HG02763 (cell line): ENCODE results near the gene BPIFB4.

Source experiments
- ATAC-seq: cut with Tn5 transposase; IDR thresholded peaks from one replicate; pipeline ENCODE4 v1.9.1; 2021; ENCODE audit warnings: mild to moderate bottlenecking, moderate library complexity; ENCODE audit not compliant: unreplicated experiment

Gene BPIFB4

DNA sequence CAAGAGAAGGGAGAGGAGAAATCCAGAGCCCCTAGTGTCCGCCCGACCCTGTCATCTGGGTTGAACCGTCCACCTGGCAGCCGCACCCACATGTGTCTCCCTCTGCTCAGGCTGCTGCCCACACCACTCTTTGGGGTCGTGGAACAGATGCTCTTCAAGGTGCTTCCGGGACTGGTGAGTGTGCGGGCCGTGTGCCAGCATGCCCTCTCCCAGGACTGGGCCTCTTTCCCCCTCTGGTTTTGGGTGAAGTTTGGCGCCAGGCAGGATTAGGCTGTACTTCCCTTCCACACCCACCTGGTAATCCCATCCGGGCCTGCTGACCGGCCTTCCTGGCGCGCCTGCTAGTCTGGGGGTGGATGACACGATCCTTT, 17.8 kb upstream of the BPIFB4 start:
- ATAC-seq: no peak

DNA sequence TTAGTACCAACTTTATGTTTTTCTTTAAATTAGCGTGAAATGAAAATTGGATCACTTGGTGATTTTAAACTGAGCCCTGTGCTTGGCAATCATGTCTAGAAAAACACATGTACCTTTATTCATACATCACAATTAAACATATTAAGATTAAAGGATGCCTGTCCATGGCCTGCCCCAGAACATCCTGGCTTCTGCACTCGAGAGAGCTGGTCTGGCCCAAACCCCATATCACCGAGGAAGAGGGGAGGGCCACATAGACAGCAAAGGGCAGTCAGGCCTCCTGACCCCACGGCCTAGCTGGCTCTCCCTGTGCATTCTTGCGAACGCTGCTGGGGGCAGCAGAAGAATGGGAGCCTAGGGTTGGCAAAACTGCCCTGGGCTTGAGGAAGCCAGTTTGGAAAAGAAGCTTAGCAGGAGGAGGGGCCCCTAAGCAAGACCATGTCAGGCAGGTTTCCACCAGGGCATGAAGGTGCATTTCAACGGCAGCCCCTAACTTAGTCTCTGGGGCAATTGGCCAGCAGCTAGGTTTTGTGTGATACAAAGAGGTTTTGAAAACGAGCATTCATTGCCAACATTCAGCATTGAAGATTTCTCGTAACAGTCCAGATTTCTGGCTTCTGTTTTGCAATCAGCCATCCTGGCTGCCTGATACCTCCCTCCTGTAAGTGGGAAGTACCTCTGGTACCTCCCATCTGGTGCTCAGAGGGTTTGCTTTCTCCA, 17.2 kb upstream of the BPIFB4 start:
- no peak for ATAC-seq

DNA sequence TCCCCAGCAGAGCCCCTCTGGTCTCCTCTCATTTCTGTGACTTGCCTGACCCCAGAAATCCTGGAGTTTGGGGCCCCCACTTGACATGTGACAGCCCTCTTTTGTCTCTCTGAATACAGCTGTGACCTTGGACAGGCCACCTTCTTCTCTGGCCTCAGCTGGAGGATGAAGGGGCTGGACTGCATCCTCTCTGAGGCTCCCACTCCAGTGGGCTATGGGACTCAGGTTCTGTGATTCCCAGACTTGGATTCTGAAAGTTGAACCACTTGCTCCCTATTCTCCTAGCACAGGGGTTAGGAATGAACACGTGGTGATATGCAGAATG, 16.7 kb upstream of the BPIFB4 start:
- ATAC-seq: no peak

DNA sequence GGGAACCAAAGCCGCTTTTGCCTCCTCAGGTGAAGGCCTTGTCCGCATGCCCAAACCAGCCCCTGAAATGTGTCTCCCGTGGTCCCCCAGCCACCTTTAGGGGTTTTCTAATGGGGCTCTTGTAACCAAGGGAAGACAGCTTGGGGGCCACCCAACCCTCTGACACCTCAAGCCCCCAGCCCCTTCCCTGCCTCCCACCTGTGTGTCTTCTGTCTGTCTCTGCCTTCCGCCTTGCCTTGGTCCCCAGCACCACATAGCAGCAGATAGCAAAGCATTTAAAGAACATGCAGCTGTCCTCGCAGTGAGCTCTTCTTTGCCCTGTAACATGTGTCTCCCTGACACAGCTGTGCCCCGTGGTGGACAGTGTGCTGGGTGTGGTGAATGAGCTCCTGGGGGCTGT, 16.2 kb upstream of the BPIFB4 start:
- no peak for ATAC-seq

DNA sequence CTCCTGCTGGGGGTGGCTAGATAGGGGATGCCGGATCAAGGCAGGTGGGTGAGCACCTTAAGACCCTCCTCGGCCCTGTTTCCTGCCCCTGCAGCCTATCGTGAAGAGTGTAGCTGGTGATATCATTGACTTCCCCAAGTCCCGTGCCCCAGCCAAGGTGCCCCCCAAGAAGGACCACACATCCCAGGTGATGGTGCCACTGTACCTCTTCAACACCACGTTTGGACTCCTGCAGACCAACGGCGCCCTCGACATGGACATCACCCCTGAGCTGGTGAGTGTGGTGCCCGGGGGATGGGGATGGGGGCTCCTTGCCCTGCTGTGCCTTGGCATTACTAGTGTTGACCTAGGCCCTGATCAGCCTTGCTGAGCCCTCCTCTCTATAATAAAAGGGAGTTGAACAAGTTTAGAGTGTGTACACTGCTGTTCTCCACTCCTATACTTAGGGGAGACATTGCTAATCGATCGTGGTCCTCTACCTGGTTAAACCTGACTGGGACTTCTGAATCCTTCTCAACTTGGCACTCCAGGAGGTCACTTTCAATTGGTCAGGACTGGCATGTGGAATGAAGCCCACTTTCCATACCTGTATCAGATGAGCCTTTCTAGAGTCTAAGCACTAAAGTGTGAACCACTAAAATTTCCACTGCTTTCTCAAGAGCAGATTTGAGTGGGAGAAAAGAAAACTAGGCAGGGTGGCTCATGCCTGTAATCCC, 14.7 kb upstream of the BPIFB4 start:
- ATAC-seq: no peak

DNA sequence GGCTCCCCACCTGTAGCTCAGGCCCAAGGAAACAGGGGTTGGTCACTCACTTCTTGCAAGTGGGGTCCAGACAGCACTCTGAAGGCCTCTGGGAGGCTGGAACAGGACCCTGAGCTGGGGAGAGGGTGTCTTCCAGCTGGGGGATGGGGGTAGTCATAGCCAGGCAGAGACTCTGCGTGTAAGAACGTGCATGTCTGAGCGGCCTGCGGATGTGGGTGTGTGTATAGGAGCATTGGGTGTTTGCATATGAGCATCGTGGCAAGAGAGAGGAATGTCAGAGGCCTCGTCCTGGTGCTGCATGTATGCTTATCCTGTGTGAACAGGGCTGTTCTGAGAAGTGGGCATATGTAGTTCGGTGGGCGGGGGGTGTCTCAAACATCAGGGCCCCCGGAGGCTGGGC, 13.7 kb upstream of the BPIFB4 start:
- no peak for ATAC-seq

DNA sequence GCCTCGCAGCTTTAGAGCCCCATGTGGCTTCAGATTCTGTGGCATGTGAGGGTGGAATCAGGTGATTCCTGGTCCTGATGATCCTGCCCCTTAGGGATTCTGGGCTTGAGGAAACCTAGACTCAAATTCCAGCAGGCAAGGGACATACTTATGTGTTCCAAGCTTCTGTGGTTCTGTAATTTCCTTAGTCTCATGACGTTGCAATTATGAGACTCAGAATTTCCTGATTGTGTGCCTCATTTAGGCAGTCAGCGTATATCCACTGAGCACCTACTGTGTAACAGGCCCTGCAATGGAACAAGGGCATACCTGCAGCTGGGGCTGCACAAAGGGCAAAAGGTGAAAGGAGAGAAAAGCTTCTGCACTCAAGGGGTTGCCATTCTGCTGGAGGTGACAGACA, 11.6 kb upstream of the BPIFB4 start:
- ATAC-seq: no peak

DNA sequence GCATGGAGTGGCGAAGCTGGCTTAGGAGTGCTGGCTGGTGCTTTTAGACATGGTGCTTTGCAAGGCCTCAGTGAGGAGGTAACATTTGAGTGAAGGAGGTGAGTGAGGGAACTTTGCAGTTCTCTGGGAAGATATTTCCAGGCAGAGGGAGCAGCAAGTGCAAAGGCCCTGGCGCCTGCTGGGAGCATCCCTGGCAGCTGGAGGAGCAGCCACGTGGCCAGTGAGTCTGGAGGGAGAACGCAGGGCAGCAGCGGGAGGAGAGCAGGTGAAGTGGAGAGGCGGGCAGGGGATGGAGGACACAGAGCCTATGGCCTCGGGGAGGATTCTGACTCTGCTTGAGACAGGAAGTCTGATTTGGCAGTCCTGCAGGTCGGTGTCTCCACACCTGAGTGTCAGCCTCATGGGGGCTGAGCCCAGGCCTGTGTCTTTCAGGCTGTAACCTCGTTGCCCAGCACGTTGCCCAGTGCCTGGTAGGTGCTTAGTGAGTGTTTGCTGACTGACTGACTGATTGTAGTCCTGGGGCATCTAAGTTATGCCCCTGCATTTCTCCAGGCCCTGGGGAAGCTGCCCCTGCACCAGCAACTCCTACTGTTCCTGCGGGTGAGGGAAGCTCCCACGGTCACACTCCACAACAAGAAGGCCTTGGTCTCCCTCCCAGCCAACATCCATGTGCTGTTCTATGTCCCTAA, 11.0 kb upstream of the BPIFB4 start:
- ATAC-seq: no peak

DNA sequence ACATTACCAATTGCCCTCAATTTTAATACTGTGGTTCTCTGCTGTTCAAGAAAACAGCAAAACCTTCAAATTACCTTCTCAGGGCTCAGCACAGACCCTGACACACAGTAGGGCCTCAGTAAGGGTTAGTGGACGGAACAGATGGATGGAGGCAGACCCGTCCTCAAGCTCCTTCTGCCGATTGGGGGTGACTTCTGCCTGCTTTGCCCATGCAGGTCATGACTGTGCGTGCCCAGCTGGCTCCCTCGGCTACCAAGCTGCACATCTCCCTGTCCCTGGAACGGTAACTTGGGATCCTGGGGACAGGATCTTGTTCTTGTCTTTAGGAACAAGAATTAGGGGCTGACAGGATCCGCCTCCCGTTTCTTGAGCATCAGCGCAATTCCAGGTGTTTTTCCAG, 9.8 kb upstream of the BPIFB4 start:
- no peak for ATAC-seq

DNA sequence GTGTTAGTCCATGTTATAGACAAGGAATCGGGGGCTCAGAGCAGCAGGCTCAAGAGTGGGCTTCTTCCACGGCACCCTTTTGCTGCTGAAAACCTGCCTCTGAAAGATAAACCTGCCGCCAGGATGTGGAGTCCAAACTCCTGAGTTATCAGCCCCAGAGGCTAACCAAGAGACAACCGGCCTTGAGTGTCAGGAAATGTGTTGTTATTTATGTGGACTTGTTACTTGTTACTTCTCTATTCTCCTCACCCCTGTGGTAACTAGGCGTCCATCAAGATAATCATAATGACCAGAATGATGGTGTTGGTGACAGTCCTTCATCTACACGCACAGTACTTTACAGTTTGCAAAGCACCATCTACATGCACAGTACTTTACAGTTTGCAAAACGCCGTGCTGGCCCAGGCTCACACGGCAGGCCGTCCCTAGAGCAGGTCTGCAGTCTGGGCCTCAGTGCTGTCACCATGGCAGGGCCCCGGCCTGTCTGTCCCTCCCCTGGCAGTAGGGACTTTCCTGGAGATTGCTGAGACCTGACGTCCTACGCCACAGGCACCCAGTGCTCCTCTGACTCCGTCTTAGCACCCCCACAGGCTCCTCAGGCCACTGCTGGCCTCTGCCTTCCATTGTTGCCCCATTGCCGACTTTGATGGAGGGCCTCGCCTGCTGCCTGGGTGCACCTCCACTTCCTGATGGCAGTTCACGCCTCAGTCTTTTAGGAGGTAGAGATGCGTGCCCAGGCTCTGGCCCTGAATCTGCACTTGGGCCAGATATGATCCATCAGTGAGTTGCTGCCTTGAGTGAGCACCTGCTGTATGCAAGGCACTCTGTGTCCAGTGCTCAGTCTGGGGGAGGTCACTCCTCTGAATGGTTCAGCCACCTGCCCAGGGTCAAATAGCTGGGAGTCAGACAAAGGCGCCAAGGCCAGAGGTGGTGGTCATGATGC, 9.1 kb upstream of the BPIFB4 start:
- no peak for ATAC-seq

DNA sequence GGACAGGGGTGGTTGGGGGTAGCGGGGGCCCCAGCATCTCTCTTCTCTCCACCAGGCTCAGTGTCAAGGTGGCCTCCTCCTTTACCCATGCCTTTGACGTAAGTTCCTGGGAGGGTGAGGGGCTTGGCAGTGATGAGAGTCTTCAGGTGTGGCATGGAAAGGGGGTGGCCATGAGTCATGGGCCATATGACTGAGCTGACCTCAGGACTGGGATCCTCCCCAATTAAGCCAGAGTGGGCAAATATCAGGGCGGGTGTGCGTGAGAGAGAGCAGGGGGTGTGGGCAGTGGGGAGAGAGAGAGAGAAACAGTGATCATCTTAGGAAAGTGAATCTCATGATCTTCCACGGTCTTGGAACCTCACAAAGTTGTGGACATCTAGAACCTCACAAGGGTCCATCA, 8.2 kb upstream of the BPIFB4 start:
- ATAC-seq: no peak

DNA sequence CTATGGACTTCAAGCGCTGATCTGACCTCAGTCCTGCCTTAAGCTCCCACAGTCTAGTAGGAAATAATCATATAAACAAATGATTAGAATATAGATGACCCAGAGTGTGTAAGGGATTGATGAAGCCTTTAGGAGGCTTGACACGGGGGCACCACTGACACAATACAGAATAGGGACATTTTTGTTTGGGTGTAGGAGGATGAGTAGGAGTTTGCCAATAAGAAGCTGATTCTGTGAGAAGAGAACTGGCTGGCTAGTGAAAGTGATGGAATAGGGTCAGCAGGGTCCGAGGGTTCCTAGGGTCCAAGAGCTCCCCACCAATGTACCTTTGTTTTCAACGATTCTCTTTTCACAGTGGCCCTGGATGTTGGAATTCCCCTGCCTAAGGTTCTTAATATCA, 7.1 kb upstream of the BPIFB4 start:
- no peak for ATAC-seq

DNA sequence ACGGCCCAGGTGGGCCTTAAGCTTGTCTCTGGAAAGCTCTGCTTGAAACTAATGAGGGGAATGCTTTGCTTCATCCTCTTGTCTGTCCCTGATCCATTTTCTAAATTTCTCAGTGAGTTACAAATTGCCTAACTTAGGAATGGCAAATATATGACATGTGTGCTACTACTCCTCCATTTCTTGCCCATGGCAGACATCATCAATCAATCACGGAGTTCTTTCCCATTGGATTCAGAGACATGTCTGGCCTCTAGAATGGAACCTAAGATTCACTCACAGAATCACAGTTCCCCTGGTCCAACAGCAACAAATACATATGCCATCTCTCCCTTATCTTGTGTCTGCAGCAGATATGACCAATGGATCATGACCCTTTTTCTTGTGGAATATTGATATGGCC, 6.6 kb upstream of the BPIFB4 start:
- ATAC-seq: no peak

DNA sequence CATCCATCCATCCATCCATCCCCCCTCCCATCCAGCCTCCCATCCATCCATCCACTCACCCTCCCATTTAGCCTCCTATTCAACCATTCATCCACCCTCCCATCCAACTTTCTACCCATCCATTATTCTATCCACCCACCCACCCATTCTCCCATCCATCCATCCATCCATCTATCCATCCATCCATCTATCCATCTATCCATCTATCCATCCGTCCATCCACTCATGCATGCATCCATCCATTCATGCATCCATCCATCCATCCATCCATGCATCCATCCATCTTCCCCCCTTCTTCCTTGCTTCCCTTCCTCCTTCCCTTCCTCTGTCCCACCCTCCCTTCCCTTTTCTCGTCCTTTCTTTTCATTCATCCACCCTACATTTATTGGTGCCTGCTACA, 4.8 kb upstream of the BPIFB4 start:
- no peak for ATAC-seq

DNA sequence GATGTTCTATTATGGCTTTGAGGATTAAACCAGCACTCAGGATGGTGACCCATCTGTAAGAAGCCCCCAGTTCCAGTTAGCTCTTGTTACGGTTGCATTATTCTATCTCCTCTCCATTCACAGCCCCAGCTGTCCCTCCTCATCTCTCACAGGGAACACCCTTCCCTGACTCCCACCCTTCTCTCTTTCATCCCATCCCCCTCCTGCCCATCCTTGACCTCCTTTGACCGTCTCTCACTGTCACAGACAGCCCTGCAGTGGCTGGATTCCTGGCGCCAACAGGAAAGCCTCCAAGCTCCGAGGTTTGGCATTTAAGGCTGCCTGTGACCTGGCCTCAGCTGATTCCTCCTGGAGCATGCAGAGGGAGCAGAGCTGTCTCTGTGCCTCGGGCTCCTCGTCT, 4.2 kb upstream of the BPIFB4 start:
- ATAC-seq: no peak

DNA sequence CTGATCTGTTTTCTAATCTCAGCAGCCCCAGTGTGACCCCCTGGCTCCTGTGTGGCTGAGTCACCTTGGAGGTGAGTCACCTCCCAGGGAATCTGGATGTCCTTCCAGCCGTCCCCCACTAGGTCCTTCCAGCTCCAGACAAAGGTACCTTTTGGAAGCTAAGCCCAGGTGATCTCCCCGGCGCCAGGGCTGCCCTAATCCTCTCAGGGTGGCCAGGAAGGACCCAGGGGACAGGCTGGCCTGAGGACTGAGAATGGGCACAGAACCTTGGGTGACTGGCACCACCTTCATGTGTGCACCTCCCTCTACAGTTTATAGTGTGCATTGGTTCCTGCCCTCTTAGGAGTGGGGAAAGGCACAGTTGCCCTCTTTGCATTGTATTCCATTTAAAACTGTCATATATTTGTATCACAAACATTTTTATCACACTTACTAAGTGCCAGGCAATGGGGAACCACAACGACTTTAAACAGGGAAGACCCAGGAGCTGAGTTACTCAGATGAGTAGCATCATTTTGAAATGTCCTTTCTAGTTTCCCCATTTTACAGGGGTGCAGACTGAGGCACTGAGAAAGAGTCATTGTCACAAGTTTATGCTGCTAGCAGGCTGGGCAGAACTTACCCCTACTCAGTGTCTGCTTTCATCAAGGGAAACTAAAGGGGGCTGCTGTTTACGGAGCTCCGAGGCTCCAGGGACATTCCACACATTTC, 2.6 kb upstream of the BPIFB4 start:
- ATAC-seq: no peak

DNA sequence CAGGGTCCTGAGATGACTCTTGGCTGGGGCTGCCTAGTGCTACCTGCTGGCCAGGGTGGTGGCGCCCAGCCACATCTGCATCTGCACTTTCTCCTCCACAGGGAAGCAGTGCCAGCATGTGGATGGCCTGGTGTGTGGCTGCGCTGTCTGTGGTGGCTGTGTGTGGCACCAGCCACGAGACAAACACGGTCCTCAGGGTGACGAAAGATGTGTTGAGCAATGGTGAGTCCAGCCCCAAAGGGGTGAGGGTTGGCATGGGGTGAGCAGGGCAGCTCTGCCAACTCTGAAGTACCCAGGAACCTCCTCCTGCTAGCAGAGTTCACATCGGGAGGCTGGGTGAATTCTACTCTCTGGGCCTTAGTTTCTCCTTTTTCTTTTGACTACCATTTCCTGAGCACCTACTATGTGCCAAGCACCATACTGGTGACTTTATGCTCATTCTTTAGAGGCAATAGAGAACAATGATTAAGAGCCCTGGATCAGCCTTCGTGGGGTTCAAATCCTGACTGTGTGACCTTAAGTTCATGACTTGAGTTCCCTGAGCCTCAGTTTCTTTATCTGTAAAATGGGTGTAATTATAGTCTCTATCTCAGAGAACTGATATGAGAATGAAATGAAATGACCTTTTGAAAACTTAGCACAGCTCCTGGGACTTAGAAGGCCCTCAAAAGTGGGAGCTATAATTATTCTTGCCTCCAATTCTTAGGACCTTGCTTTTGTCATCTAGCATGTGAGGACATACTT, 2.1 kb downstream of the BPIFB4 start:
- ATAC-seq: no peak

DNA sequence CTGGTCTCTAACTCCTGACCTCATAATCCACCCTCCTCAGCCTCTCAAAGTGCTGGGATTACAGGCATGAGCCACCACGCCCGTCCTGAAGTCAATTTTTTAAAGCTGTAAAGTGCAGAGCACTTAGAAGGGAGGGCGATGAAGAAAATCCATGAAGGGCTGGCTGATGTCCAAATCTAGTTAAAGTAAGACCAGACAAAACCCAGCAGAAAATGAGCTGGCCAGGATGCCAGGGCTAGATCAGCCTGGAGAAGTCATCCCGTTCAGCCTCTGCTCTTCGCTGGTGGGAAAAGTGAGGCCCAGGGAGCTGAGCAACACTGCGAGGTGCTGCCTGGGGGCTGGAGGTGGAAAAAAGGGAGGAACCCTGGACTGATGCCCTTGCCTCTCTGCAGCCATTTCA, 3.1 kb downstream of the BPIFB4 start:
- no peak for ATAC-seq

DNA sequence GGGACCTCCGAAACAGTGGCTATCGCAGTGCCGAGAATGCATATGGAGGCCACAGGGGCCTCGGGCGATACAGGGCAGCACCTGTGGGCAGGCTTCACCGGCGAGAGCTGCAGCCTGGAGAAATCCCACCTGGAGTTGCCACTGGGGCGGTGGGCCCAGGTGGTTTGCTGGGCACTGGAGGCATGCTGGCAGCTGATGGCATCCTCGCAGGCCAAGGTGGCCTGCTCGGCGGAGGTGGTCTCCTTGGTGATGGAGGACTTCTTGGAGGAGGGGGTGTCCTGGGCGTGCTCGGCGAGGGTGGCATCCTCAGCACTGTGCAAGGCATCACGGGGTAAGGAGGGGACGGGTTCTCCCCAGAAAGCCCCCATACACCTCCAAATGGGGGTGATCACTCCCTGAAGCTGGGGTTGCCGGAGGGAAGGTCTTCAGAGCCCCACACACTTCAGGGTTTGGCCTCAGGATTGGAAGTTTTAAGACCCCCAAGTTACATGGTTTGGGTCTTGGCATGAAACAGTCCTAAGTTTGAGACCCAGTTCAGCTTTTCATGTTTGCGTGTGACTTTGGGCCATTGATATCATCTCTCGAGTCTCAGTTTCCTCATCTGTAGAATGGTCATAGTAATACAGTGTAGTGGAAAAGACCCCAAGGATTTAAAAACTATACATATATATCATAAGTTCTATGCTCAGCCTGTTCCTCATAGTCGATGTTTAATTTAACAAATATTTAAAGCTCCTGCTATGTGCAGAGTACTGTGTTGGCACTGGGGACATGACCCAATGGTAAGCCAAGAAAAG, 4.3 kb downstream of the BPIFB4 start:
- ATAC-seq: no peak
